Hindlimb muscle (tissue), 1 donor: ENCODE results near the gene CAMTA1. TPM values are rescaled to one million over a fixed set of nuclear protein-coding genes. Genes with fewer than 3 reads are reported as not detected.

ENCODE experiments used
- DNase-seq: peaks from one replicate; pipeline ENCODE4 v3.0.0-alpha.2; 2013
- polyA plus RNA-seq: library from polyadenylated mRNA; unstranded; fragments of 120-200 nt; gene quantifications from one replicate; pipeline ENCODE4 v1.2.1, GENCODE V29; 2013; ENCODE audit not compliant: insufficient read length

Gene CAMTA1
- polyA plus RNA-seq, 1 donor = 39.5 TPM

GRCh38 chr1:7552402-7552801, 767.1 kb downstream of the CAMTA1 start:
- no peak for DNase-seq

- no peak for DNase-seq
These were observed 767.9 kb downstream of the CAMTA1 start for GRCh38 chr1:7553042-7553690.

- no peak for DNase-seq
These were observed 769.4 kb downstream of the CAMTA1 start for GRCh38 chr1:7554385-7555235.

GRCh38 chr1:7555391-7556185, 770.3 kb downstream of the CAMTA1 start:
- no peak for DNase-seq

GRCh38 chr1:7557301-7557891, 772.1 kb downstream of the CAMTA1 start:
- peak; percentile 40 for DNase-seq

- DNase-seq = no peak
These were observed 772.8 kb downstream of the CAMTA1 start for GRCh38 chr1:7558041-7558461.

- no peak for DNase-seq
These were observed 773.2 kb downstream of the CAMTA1 start for GRCh38 chr1:7558481-7558880.

GRCh38 chr1:7558921-7559869, 773.9 kb downstream of the CAMTA1 start:
- no peak for DNase-seq

GRCh38 chr1:7560128-7560527, 774.9 kb downstream of the CAMTA1 start:
- no peak for DNase-seq

- no peak for DNase-seq
These were observed 775.4 kb downstream of the CAMTA1 start for GRCh38 chr1:7560601-7561181.

- no peak for DNase-seq
These were observed 776.2 kb downstream of the CAMTA1 start for GRCh38 chr1:7561331-7561921.

- no peak for DNase-seq
These were observed 776.9 kb downstream of the CAMTA1 start for GRCh38 chr1:7561936-7562728.

GRCh38 chr1:7562729-7563605, 777.7 kb downstream of the CAMTA1 start:
- DNase-seq = no peak

GRCh38 chr1:7564137-7564536, 778.9 kb downstream of the CAMTA1 start:
- DNase-seq = no peak

- DNase-seq = no peak
These were observed 780.0 kb downstream of the CAMTA1 start for GRCh38 chr1:7565099-7565750.

GRCh38 chr1:7566417-7567375, 781.4 kb downstream of the CAMTA1 start:
- DNase-seq = no peak

GRCh38 chr1:7567376-7567775, 782.1 kb downstream of the CAMTA1 start:
- no peak for DNase-seq
